ENCODE measurements around the gene GPR33.
"Not testable (repeated sequence)": the region's sequence is repeated elsewhere in the genome, so short reads cannot be mapped to it uniquely, and the experiment has no call there.

Gene GPR33, protein sequence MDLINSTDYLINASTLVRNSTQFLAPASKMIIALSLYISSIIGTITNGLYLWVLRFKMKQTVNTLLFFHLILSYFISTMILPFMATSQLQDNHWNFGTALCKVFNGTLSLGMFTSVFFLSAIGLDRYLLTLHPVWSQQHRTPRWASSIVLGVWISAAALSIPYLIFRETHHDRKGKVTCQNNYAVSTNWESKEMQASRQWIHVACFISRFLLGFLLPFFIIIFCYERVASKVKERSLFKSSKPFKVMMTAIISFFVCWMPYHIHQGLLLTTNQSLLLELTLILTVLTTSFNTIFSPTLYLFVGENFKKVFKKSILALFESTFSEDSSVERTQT

DNA sequence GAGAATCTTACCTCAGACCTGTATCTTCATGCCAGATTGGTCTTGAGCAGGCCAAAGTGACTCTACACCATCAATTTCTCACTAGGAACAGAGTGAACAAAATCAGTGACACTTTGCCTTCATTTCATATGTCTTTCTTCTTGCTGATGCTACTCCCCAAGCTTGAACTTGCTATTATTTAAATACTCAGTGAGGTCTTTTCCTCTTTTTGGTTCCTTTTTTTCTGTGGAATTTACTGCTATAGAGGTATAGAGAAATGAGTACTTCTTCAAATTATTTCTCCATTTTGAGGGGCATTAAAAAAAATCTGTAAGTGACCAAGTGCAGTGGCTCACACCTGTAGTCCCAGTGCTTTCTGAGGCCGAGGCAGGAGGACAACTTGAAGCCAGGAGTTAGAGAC, at the start of gene GPR33:
GPR33 (minus strand) TSS at position 154 of the 400 bp plus-strand sequence. CDS start 4,074 bp downstream, outside the sequence.
- DNase-seq: no peak

DNA sequence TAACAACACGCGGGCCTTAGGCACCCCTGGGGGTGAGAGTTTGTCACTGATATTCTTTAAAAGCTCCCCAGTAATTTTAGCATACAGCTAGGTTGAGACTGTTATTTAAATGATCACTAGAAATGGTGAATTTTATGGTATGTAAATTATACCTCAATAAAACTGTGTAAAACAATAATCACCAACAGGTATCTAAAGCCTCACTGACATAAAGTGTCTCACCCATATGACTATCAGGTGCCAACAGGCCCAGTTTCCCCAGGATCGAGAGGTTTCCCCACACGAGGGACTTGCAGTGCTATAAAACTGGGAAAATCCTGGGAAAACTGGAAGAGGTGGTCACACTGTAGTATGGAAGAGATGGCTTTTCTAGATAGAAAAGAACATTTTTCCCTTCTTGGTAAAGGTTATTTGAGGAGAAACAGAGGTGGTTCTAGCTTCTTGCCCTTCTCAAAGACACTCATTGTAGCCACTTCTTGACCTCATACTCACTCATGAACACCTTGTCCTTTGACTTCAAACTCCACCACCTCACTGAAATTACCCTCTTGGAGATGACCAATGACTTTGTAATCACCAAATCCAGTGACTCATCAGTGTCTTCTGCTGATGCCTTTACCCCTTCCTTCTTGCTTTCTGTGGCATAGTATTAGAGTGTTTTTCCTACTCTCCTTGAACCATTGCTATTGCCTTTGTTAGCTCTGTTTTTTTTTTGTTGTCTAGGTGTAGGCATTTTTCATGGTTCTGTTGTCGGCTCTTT, 48.5 kb upstream of the GPR33 start:
- DNase-seq: no peak

DNA sequence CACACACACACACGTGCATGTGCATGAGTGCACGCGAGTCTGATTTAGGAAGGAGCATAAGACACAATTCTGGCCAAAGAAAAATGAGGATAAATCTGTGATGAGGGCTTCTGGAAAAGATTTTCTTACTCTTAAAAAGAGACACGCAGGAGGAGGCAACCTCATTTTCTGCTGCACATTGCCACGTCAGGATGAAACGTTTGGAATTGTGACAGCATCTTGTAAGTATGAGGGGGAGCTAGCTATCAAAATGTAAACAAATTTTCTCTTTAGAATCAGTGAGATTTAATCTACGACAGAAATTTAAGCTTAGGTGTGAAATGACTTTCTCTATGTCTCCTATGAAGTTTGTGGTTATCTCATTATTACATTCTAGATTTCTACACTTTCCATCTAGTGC, 42.3 kb upstream of the GPR33 start:
- DNase-seq: no peak

DNA sequence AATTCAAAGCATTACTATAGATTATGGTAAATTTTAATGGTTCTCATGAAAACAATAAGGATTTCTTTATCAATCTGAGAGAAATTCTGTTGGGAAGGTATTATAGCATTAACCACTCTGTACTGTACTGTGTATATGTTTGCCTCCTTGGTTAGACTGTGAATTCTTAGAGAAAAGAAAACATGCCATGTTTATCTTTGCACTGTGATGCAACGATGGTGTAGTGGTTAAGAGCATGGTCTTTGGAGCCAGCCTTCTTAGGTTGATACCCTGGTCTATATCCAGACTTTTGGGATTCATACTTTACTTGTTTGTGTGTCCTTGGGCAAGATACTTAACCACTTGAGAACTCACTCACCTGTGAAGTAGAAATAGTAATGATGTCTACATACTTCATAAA, 41.2 kb upstream of the GPR33 start:
- DNase-seq: no peak

DNA sequence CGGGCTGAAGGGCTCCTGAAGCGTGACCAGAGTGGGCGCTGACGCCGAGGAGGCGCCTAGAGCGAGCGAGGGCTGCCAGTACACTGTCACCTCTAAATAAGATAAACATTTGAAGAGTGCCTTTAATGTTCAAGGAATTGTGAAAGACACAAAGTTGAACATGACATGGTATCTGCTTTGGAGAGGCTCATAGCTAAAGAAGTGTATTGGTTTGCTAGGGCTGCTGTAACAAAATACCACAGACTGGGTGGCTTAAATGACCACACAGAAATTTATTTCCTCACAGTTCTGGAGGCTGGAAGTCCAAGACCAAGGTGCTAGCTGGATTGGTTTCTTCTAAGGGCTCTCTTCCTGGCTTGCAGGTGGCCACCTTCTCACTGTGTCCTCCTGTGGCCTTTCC, 39.7 kb upstream of the GPR33 start:
- DNase-seq: no peak

DNA sequence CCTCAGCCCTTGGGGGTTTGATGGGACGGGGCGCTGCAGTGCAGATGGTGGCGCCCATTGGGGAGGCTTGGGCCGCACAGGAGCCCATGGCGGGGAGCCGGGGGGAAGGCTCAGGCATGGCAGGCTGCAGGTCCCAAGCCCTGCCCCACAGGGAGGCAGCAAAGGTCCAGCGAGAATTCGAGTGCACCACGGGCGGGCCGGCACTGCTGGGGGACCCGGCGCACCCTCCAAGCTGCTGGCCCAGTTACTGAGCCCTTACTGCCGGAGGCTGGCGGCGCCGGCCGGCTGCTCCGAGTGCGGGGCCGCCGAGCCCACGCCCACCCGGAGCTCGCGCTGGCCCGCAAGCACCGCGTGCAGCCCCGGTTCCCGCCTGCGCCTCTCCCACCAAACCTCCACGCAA, 39.2 kb upstream of the GPR33 start:
- DNase-seq: no peak

DNA sequence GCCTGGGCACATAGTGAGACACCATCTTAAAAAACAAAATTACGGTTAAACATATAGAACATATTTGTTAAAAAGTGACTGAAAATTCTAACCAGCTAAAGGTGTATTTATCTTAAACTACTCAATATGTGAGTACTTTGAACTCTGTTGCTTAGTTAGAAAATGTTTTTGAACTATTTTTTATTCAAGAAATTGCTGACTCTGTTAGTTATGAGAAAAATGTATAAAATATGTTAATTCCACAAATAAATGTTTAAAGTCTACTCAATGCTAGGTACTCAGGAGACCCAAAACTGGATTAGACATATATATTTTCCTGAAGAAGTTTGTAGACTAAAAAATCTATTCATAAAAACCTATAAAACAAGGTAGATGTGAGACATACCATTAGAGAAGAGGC, 23.0 kb upstream of the GPR33 start:
- DNase-seq: no peak

DNA sequence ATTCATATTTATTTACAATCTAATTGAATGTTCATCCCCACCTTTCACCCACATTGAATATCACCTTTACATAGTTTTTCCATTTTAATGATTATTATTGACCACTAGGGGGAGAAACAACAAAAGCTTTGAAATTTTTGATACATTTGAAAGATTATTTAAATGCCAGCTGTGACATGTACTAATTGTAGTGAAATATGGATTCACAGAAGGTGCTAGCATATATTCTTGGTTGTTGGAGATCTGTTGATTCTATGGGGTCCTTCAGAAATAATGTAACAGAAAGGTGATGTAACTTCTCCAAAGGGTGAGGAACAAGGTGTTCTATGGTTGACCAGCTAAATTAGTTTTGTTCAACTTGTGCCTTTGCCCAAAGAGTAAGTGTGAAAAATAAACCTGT, 22.4 kb upstream of the GPR33 start:
- DNase-seq: peak; percentile 11

DNA sequence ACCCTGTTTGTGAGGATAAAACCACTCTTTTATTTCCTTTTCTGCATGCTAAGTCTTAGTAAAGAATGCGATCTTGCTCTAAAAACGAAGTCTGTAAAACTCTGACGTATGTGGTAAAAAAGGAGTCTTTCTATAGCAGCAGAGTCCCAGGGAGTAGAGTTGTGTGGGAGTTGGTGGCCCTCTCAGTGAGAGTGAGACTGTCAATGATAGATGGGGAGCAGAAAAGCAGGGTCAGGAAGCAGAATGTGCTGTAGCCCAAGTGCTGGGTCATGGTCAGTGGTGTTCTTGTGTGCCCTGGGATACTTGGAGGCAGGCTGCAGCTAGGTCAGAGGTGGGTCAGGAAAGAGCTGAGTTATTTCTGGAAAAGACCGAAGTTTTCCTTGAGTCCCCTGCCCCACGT, 20.3 kb upstream of the GPR33 start:
- DNase-seq: no peak

DNA sequence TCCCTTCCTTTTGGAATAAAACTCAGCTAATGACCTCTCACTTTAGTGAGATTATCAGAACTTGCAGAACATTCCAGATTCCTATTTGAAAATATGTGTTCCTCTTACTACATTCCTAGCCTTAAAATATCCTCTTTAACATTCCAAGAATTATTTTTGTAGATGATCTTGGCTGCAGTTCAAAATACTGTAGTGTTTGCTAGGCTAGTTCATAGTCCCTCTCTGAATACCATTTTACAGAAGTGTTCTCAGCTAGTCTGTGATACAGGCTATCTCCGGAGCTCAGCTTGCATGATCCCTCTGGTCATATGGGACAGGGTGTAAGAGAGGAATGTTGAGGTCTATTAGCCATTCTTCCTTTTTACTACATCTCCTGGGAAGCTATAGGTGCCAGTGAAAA, 17.6 kb upstream of the GPR33 start:
- no peak for DNase-seq

DNA sequence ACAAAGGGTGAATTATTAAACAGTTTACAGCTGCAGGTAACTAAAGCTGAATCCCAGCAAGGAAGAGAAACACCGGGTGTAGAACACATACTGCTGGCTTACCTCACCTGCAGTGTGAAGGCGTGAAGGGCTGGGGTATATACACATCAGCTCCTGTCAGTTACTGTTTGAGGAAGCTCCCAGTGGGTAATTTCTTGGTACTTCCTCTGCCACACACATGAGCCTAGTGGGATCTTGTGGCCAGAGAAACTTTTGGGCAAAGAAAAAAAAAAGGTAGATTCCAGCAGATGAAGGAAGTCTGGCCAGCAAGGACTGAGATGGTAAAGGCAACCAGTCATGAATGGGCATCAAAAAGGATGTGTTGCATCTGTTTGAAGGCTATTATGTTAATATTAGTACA, 14.0 kb upstream of the GPR33 start:
- DNase-seq: no peak

DNA sequence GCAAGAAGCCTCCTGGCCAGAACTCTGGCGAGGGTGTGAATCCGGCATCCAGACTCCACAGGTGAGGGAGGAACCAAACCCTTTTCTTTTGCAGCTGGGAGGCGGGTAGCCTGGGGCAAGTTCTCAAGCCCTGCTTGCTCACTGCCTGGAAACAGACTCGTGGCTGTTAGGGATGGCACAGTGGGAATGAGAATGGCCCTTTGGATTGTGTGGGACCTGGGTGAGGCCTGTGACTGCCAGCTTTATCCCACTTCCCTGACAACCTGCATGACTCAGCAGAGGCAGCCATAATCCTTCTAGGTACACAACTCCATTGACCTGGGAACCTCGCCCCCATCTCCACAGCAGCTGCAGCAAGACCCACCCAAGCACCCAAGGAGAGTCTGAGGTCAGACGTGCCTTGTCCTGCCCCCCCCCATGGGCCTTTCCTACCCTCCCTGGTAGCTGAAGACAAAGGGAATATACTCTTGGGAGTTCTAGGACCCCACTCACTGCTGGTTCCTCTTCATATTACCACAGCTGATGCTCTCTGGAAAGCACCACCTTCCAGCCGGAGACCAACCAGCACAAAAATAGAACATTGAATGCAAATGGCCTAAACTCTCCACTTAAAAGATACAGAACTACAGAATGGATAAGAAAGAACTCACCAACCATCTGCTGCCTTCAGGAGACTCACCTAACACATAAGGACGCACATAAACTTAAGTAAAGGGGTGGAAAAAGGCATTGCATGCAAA, 5.1 kb upstream of the GPR33 start:
- DNase-seq: no peak

DNA sequence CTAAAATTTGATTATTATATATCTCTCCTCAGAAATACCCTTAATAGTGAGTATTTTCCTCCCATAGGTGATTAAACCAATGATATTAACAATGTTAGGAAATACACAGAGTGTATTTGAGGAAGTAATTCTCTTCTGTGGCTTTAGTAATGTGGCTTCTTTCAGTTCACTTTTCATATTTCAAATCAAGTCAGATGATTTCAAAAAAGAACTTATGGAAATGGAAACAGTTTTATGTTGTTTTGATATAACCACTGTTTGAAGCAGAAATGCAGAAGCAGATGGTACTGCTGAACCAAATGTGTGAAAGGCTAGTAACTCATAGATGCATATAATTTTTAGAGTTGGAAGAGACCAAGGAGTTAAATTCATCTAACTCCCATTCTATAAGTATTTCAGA, 1.9 kb upstream of the GPR33 start:
- DNase-seq: no peak

DNA sequence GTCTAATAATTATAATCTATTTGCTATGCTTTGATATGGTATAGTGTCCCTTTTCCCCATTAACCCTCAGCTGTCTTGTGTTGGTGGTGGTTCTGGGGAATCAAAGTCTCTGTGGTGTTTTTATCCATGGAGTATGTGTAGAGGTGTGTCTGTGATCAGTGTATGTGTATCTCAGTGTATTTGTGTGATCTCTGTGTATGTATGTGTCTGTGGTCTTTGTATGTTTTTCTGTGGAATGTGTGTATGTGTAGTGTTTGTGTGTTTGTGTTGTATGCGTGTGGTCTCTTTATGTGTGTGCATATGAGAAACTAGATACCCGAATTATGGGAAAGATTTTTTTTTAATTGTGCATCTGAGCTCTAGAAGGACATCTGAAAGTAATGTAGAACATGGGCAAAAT, 1.1 kb downstream of the GPR33 start:
- no peak for DNase-seq

DNA sequence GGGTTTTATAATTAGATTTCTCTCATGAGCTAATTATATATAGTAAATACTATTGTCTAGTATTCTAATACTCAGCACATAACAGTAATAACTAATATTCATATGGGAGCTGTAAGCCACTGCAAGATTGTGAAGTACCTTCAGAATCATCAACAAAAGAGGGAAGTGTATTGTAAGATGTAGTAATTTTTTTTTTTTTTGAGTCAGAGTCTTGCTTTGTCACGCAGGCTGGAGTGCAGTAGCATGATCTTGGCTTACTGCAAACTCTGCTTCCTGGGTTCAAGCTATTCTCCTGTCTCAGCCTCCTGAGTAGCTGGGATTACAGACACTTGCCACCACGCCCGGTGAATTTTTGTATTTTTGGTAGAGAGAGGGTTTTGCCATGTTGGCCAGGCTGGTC, 3.1 kb downstream of the GPR33 start:
- no peak for DNase-seq

DNA sequence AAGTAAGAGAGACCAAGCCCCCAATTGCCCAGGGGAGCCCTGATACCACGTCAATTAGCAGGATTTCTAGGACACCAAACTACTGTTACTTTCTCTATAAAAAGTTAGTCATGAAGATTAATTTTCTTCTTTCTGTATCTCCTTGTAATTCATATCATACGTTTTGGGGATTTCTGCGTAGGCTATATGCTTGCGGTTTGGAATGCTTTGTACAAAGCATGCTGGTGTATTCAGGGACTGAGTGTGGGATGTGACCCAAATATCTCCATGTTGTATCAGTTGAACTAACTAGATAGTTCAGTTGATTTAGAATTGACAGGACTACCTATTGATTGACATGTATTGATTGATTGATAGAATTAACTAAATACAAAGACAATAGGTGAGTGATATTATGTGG, 7.7 kb downstream of the GPR33 start:
- no peak for DNase-seq

DNA sequence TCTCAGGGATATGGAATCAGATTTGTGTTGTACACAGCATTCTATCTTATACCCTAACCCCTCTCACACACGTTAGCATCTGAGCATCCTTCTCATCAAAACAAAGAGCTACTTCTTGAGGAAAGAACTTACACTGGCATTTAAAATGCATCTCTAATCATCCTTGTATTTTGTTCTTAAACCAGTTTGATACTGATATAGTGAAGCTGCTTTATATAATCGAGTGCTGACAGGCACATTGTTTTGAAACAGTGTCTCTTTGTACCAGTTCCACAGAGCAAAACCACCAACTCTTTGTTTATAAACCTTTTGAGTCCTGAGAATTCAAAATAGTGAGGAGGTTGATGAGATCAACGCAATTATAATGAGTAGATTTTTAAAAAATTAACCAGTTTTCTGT, 8.8 kb downstream of the GPR33 start:
- DNase-seq: no peak

DNA sequence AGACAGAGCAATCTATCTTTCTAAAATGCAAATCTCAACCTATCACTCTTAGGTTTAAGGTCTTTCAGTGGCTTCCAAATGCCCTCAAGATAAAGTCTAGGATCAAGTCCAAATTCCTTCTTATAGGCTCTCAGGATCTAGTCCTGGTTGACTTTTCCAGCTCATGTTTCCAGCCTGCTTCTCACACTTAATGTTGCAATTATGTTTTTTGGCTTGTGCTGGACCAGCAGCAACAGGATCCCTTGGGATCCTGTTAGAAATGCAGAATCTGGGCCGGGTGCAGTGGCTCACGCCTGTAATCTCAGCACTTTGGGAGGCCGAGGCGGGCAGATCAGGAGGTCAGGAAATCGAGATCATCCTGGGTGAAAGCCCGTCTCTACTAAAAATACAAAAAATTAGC, 10.6 kb downstream of the GPR33 start:
- DNase-seq: no peak

DNA sequence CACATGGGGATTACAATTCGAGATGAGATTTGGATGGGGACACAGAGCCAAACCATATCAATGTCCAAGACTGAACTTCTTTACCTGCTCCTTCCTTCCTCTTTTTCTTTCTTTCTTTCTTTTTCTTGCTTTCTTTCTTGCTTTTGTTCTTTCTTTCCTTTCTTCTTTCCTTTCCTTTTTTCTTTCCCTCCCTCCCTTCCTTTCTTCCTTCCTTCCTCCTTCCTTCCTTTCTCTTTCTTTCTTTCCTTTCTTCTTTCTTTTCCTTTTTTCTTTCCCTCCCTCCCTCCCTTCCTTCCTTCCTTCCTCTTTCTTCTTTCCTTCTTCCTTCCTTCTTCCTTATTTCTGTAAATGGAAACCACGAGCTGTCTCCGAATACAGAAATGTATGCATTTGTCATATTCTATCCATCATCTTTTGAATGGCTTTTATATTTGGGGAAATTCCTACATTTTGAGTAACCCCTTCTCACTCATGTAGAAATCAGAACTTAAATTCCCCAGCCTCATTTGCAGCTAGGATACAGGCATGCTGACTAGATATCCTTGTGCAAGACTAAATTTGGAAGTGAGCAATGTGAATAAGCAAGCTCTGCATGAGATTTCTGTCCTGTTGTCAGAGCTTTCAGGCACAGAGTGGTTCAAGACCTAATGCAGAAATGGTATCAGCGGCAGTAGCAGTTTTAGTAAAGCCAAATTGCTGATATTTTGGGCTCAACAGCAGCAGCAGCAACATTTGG, 11.5 kb downstream of the GPR33 start:
- DNase-seq: no peak

DNA sequence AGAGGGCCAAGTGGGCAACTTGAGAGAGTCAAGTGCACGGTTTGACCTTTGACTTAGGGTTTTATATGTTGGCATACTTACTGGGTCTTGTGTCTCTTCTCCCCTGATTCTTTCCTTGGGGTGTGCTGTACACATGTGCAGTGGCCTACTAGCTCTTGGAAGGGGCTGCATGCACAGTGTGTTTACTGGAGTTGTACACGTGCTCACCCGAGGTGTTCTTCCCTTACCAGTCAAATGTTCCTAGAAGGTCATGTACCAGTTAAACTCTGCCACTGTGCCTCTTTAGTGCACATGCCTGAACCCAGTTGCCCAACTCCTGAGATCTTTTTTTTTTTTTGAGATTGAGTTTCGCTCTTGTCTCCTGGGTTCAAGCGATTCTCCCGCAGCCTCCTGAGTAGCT, 21.3 kb downstream of the GPR33 start:
- DNase-seq: no peak

DNA sequence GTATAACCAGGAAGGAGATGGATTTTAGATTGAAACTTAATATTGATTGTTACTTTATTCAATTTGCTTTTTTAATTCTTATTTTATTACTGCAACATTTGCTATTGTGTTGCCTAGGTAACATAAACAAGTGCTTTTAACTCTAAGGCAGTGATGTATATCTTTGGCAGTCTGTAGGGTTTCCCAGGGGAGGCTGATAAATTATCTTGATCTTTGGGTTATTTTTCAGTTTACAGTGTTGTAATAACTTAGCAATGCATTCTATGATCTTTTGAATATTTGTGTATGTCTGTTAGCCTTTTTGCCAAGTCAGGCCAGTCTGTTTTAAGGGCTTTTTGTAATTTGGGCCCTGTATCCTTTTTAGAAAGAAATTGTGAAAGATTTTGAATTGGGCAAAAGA, 22.7 kb downstream of the GPR33 start:
- DNase-seq: no peak

DNA sequence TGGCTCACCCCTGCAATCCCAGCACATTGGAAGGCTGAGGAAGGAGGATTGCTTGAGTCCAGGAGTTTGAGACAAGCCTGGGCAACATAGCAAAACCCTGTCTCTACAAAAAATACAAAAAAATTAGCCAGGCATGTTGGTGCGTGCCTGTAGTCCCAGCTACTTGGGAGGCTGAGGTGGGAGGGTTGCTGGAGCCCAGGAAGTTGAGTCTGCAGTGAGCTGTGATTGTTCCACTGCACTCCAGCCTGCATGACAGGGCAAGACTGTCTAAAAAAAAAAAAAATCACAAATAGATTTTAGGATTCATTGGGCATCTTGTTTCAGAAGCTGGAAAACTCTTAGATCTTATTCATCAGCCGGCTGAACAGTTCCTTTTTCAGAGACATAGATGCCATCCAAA, 25.4 kb downstream of the GPR33 start:
- not testable (repeated sequence) for DNase-seq

DNA sequence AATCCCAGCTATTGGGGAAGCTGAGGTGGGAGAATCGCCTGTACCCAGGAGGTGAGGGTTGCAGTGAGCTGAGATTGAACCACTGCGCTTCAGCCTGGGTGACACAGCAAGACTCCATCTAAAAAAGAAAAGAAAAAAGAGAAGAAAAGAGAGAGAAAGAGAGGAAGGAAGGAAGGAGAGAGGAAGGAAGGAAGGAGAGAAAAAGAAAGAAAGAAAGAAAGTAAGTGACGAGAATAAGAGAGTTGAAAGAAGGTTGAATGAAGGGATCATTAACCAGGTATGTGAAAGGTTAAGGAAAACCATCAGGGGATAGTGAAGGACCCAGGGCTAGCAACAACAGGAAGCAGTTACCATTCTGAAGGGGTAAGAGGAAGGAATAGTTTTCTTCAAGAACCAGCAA, 26.3 kb downstream of the GPR33 start:
- DNase-seq: no peak
